K562 (cell line): ENCODE results near the gene DCAF12. TPM values are rescaled to one million over a fixed set of nuclear protein-coding genes. Genes with fewer than 3 reads are reported as not detected.

Experiments used
- ATAC-seq: fragments of 200-7000 bp; cut with Tn5 transposase; 3 replicates; pipeline ENCODE4 v1.9.1; 2020; ENCODE audit warnings: moderate library complexity
- BruUV-seq: library from RNA; stranded (reverse); fragments of 400-500 nt; replicated peaks from 2 replicates; lab custom pipeline; 2021; lab: Mats Ljungman, UMichigan
- CTCF ChIA-PET: fragments of 300-600 bp; formaldehyde crosslinking; extraction: SDS; loops from one replicate; lab custom pipeline; 2021; ENCODE audit warnings: low intra/inter-chr PET ratio; lab: Yijun Ruan, JAX
- POLR2A ChIA-PET: fragments of 300-600, 350-650 bp; sonication (Branson Sonifier 250); formaldehyde crosslinking; extraction: SDS; loops from one replicate; lab custom pipeline; 2021; ENCODE audit warnings: antibody characterized with exemption, inconsistent platforms; lab: Yijun Ruan, JAX
- DNase-seq, 4 experiments: peaks; one replicate each; pipeline versions ENCODE4 v3.0.0 to v3.0.0-alpha.2; 2011 to 2018; ENCODE audit warnings: low spot score in 3 of 4, mixed read lengths in 3 of 4; ENCODE audit errors: extremely low read depth in 1 of 4
- FAIRE-seq: peaks from 2 replicates; lab custom pipeline; 2011; peaks lifted over from hg19 to GRCh38; lab: Jason Lieb, UNC
- H2AFZ ChIP-seq: 2 replicates; pipeline ENCODE4 v1.6.0; 2011; ENCODE audit warnings: low read depth, low read length, control low read depth, inconsistent platforms
- H3K27ac ChIP-seq: fragments of 200-600 bp; 3 replicates; pipeline ENCODE4 v1.8.0; 2011; ENCODE audit warnings: low read depth, mild to moderate bottlenecking, control low read depth, inconsistent platforms, low read length, moderate library complexity, mixed read lengths; ENCODE audit errors: extremely low read depth
- H3K27me3 ChIP-seq, 2 experiments: fragments of 300-600 bp in 1 of 2; 2 replicates in 1 of 2; 3 replicates in 1 of 2; pipeline versions ENCODE4 v1.6.0 to v1.8.0; 2011; ENCODE audit warnings: inconsistent platforms in 2 of 2, low read length in 2 of 2, mild to moderate bottlenecking in 1 of 2, mixed read lengths in 1 of 2, moderate library complexity in 1 of 2; ENCODE audit not compliant: control insufficient read depth in 2 of 2, insufficient read depth in 2 of 2
- H3K36me3 ChIP-seq: fragments of 300-600 bp; 3 replicates; pipeline ENCODE4 v1.8.0; 2011; ENCODE audit warnings: mild to moderate bottlenecking, low read length, inconsistent platforms; ENCODE audit not compliant: control insufficient read depth, insufficient read depth
- H3K4me1 ChIP-seq, 2 experiments: fragments of 200-600 bp in 1 of 2; replicated peaks in 1 of 2; 2 replicates in 1 of 2; 3 replicates in 1 of 2; pipeline versions ENCODE4 v1.5.1 to v1.8.0; 2011; ENCODE audit warnings: inconsistent platforms in 2 of 2, low read length in 2 of 2, mild to moderate bottlenecking in 1 of 2, mixed read lengths in 1 of 2, moderate library complexity in 1 of 2; ENCODE audit not compliant: control insufficient read depth in 2 of 2, insufficient read depth in 2 of 2
- H3K4me2 ChIP-seq: 2 replicates; pipeline ENCODE4 v1.6.1; 2011; ENCODE audit warnings: low read length, control low read depth, inconsistent platforms, mixed read lengths; ENCODE audit not compliant: insufficient read depth
- H3K4me3 ChIP-seq: fragments of 200-600 bp; sonication (generic), shearing (Covaris generic); 2 replicates; pipeline ENCODE4 v1.5.1; 2016; ENCODE audit warnings: control low read depth, inconsistent platforms
- H3K79me2 ChIP-seq: fragments of 200-600 bp; 3 replicates; pipeline ENCODE4 v1.8.0; 2011; ENCODE audit warnings: low read length, inconsistent platforms; ENCODE audit not compliant: control insufficient read depth, insufficient read depth
- H3K9ac ChIP-seq, 2 experiments: 2 replicates each; pipeline versions ENCODE4 v1.6.0 to v1.6.1; 2011; ENCODE audit warnings: low read depth in 2 of 2, low read length in 2 of 2, control low read depth in 1 of 2, inconsistent platforms in 1 of 2, mild to moderate bottlenecking in 1 of 2, mixed read lengths in 1 of 2; ENCODE audit not compliant: insufficient read depth in 1 of 2
- H3K9me1 ChIP-seq: one replicate; pipeline ENCODE4 v1.6.0; 2011; ENCODE audit warnings: inconsistent platforms, mild to moderate bottlenecking, low read length, moderate library complexity; ENCODE audit not compliant: control insufficient read depth, insufficient read depth
- H3K9me3 ChIP-seq: replicated peaks from 2 replicates; pipeline ENCODE4 v1.5.1; 2011; ENCODE audit warnings: low read depth, low read length, inconsistent platforms; ENCODE audit not compliant: control insufficient read depth, insufficient read depth
- H4K20me1 ChIP-seq: replicated peaks from 2 replicates; pipeline ENCODE4 v1.6.1; 2011; ENCODE audit warnings: low read length, inconsistent platforms, mixed read lengths; ENCODE audit not compliant: control insufficient read depth, insufficient read depth
- ARID1B ChIP-seq: fragments of 450-650 bp; IDR thresholded peaks from 2 replicates; pipeline ENCODE4 v1.6.1; 2016; ENCODE audit warnings: antibody characterized with exemption, mild to moderate bottlenecking, inconsistent platforms
- CBFA2T2 ChIP-seq: fragments of 450-650 bp; conservative IDR thresholded peaks from 2 replicates; pipeline ENCODE4 v1.6.1; 2017; ENCODE audit warnings: mild to moderate bottlenecking
- CBFA2T3 ChIP-seq: fragments of 450-650 bp; IDR thresholded peaks from 2 replicates; pipeline ENCODE4 v1.6.1; 2017
- DACH1 ChIP-seq: fragments of 450-650 bp; IDR thresholded peaks from 2 replicates; pipeline ENCODE4 v1.6.1; 2018; ENCODE audit not compliant: partially characterized antibody
- EP300 ChIP-seq: IDR thresholded peaks from 2 replicates; pipeline ENCODE4 v1.6.1; 2012; ENCODE audit warnings: low read length, improper control_type of control experiment
- FOXA1 ChIP-seq: fragments of 450-650 bp; IDR thresholded peaks from 2 replicates; pipeline ENCODE4 v1.6.1; 2016; ENCODE audit warnings: mild to moderate bottlenecking, borderline replicate concordance
- MTA2 ChIP-seq: fragments of 450-650 bp; IDR thresholded peaks from 2 replicates; pipeline ENCODE4 v1.6.1; 2016; ENCODE audit warnings: low read depth
- NCOR1 ChIP-seq: fragments of 450-650 bp; IDR thresholded peaks from 2 replicates; pipeline ENCODE4 v1.6.1; 2016; ENCODE audit warnings: mild to moderate bottlenecking, moderate library complexity
- NR2C2 ChIP-seq, 2 experiments: fragments of 200-800 bp in 1 of 2; sonication (Bioruptor generic) in 1 of 2; sonication (generic) in 1 of 2; formaldehyde crosslinking in 1 of 2; IDR thresholded peaks; 2 replicates each; pipeline versions ENCODE4 v1.6.1 to v1.8.0; 2016 to 2022; ENCODE audit warnings: mild to moderate bottlenecking in 1 of 2, missing compliant biosample characterization in 1 of 2, missing genetic modification characterization in 1 of 2, missing genetic modification reagents in 1 of 2
- NR4A1 ChIP-seq, 2 experiments: fragments of 250-450 bp in 1 of 2; fragments of 450-650 bp in 1 of 2; sonication (Bioruptor Pico) in 1 of 2; IDR thresholded peaks; 2 replicates each; pipeline versions ENCODE4 v1.4.0 to v1.6.1; 2016 to 2020; ENCODE audit warnings: mild to moderate bottlenecking in 2 of 2, missing compliant biosample characterization in 1 of 2, missing genetic modification characterization in 1 of 2, moderate library complexity in 1 of 2
- TCF3 ChIP-seq: sonication (generic); formaldehyde crosslinking; IDR thresholded peaks from 2 replicates; pipeline ENCODE4 v1.4.0; 2020; ENCODE audit warnings: mild to moderate bottlenecking, missing genetic modification reagents
- TEAD4 ChIP-seq, 2 experiments: sonication (generic) in 1 of 2; formaldehyde crosslinking in 1 of 2; IDR thresholded peaks; 2 replicates each; pipeline versions ENCODE4 v1.6.1 to v1.8.0; 2012 to 2022; ENCODE audit warnings: borderline replicate concordance in 1 of 2, inconsistent platforms in 1 of 2, low read length in 1 of 2, mild to moderate bottlenecking in 1 of 2, missing genetic modification reagents in 1 of 2
- ZFX ChIP-seq: sonication (generic); formaldehyde crosslinking; IDR thresholded peaks from 2 replicates; pipeline ENCODE4 v1.8.0; 2022; ENCODE audit warnings: mild to moderate bottlenecking, missing genetic modification reagents, moderate library complexity
- ZNF592 ChIP-seq: fragments of 450-650 bp; IDR thresholded peaks from 2 replicates; pipeline ENCODE4 v1.6.1; 2017; ENCODE audit warnings: antibody characterized with exemption, mild to moderate bottlenecking
- WGBS: fragments of 100-300 bp; shearing (Covaris generic); methylation state at CpG from one replicate; pipeline ENCODE4 v1.1.6; 2016; ENCODE audit warnings: low coverage, mixed read lengths; ENCODE audit not compliant: insufficient coverage; ENCODE audit errors: missing lambda C conversion rate; 5-methylcytosine and 5-hydroxymethylcytosine counted together
- in situ Hi-C: fragments of 300-500 bp; cut with MboI; formaldehyde crosslinking; loops from 4 replicates; pipeline ENCODE4 v1.15.0; 2018; ENCODE audit warnings: inconsistent platforms, mixed read lengths
- intact Hi-C: fragments of 100-400 bp; cut with micrococcal nuclease; formaldehyde crosslinking; loops from 2 replicates; pipeline ENCODE4 v1.14.2; 2022
- polyA plus RNA-seq, 8 experiments: library from polyadenylated mRNA; depleted of rRNA in 4 of 8; stranded (reverse) in 5 of 8; unstranded in 3 of 8; fragments of >200 nt; fragmentation: Nextera tagmentation in 2 of 8; fragmentation: Illumina TruSeq in 1 of 8; extraction: Ambion mirVana in 2 of 8; extraction: Trizol in 1 of 8; gene quantifications; 2 replicates each; pipeline versions ENCODE4 v1.2.1 to v1.2.3, GENCODE V29; 2011 to 2014; ENCODE audit warnings: inconsistent platforms in 1 of 8, missing spikeins in 1 of 8
- total RNA-seq, 7 experiments: library from RNA; depleted of rRNA in 6 of 7; stranded (reverse); fragments of >200 nt in 6 of 7; fragmentation: Illumina TruSeq in 2 of 7; extraction: Trizol in 2 of 7; gene quantifications; 2 replicates each; pipeline versions ENCODE4 v1.2.1 to v1.2.3, GENCODE V29; 2011 to 2021; ENCODE audit warnings: low replicate concordance in 1 of 7
- TF ChIP-seq, protein P1 (sequence below): fragments of 450-650 bp; conservative IDR thresholded peaks from 2 replicates; pipeline ENCODE4 v1.6.1; 2016; ENCODE audit warnings: missing genetic modification characterization, low read depth, mild to moderate bottlenecking, missing compliant biosample characterization, moderate library complexity
- TF ChIP-seq, protein P2 (sequence below): sonication (generic); formaldehyde crosslinking; IDR thresholded peaks from 2 replicates; pipeline ENCODE4 v1.8.1; 2023; ENCODE audit warnings: mild to moderate bottlenecking, missing genetic modification reagents

Gene DCAF12
- total and polyA plus RNA-seq, 9 of the 15 experiments (the other 6 are each of a cell fraction or from before 2014, with no cell fraction given), result 10.9 to 59.6 (median 30.8) TPM

GRCh38 chr9:34151398-34151797, 24.9 kb upstream of the DCAF12 start:
- Histone ChIP-seq H3K36me3 (no peaks in the 10 kb centered on the region), H4K20me1 (no peaks in the 10 kb centered on the region), H3K9ac (peak overlapping the region; percentile 79 to 83; a peak in 3 of 4 replicates), H3K4me1 (peaks cover 29 to 38% of the 10 kb centered on the region in 2 experiments), H3K9me1 (no peaks in the 10 kb centered on the region), H3K79me2 (no peaks in the 10 kb centered on the region), H3K4me3 (peak overlapping the region; percentile 8), H3K27ac (peak overlapping the region; percentile 98), H3K27me3 (no peaks in the 10 kb centered on the region), H3K4me2 (peak overlapping the region; percentile 87), H3K9me3 (no peaks in the 10 kb centered on the region), H2AFZ (peak overlapping the region; percentile 96)
- WGBS, result 0% methylated on average over 4 of the region's 4 CpGs
- DNase-seq (peak in 3 of 4 experiments; percentile 37 to 64 (median 37)), FAIRE-seq (peak; percentile 83), ATAC-seq (peak; percentile 53)
- intact Hi-C loops (no loop called here), in situ Hi-C loops (no loop called here)
- no TSS peak for BruUV-seq
- ChIA-PET CTCF (no interaction called here), POLR2A (interaction anchor here (0.6 to 2.6 kb wide), 9 partner anchors 9 to 245 kb away, joined by 3 to 11 read pairs (median 4); partner anchors contain the start of genes DCAF12 and UBAP1)
- TF ChIP-seq NCOR1 (peak; percentile 39; the same call in 1 of the 2 replicates), CBFA2T3 (peak; percentile 75), NR2C2 (CRISPR knock-in tag; IDR thresholded peaks at IDR 0.05) (no peak), NR2C2 (tag; IDR thresholded peaks at IDR 0.05) (0 out of 2 replicates have a peak, but pooled peaks have one; percentile 13), ZNF592 (peak; percentile 73), FOXA1 (no peak), CBFA2T2 (peak; percentile 45), MTA2 (0 out of 2 replicates have a peak, but pooled peaks have one; percentile 5), NR4A1 (CRISPR knock-in tag; IDR thresholded peaks at IDR 0.05) (no peak), NR4A1 (tag; IDR thresholded peaks at IDR 0.05) (peak; percentile 64; the same call in 1 of the 2 replicates), TEAD4 (IDR thresholded peaks at IDR 0.05; ENCODE audit: low read length) (peak; percentile 21; the same call in 1 of the 2 replicates), TEAD4 (CRISPR knock-in tag; IDR thresholded peaks at IDR 0.05; ENCODE audit: borderline replicate concordance) (no peak), DACH1 (no peak), ARID1B (peak; percentile 54; the same call in 1 of the 2 replicates), ZFX (CRISPR knock-in tag) (peak; percentile 75), TCF3 (CRISPR knock-in tag) (peak; percentile 35; the same call in 1 of the 2 replicates), EP300 (no peak)
- TF ChIP-seq, protein P1, sequence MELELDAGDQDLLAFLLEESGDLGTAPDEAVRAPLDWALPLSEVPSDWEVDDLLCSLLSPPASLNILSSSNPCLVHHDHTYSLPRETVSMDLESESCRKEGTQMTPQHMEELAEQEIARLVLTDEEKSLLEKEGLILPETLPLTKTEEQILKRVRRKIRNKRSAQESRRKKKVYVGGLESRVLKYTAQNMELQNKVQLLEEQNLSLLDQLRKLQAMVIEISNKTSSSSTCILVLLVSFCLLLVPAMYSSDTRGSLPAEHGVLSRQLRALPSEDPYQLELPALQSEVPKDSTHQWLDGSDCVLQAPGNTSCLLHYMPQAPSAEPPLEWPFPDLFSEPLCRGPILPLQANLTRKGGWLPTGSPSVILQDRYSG (tag), result peak; percentile 58; the same call in 1 of the 2 replicates
- TF ChIP-seq, protein P2, sequence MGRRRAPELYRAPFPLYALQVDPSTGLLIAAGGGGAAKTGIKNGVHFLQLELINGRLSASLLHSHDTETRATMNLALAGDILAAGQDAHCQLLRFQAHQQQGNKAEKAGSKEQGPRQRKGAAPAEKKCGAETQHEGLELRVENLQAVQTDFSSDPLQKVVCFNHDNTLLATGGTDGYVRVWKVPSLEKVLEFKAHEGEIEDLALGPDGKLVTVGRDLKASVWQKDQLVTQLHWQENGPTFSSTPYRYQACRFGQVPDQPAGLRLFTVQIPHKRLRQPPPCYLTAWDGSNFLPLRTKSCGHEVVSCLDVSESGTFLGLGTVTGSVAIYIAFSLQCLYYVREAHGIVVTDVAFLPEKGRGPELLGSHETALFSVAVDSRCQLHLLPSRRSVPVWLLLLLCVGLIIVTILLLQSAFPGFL (CRISPR knock-in tag), result no peak
